GM12878 (cell line): ENCODE data around the gene CAVIN1. TPM values are rescaled to one million over a fixed set of nuclear protein-coding genes. Genes with fewer than 3 reads are reported as not detected.
A peak's percentile ranks its signal among the peaks of the same experiment; 100 is the strongest.

ENCODE experiments used
- ATAC-seq: fragments of 200-7000 bp; cut with Tn5 transposase; 3 replicates; pipeline ENCODE4 v1.9.1; 2020; ENCODE audit warnings: mild to moderate bottlenecking, moderate library complexity
- BruUV-seq: library from RNA; stranded (reverse); fragments of 400-500 nt; replicated peaks from 2 replicates; lab custom pipeline; 2021; lab: Mats Ljungman, UMichigan
- CTCF ChIA-PET: fragments of 300-600 bp; sonication (Branson Sonifier 250); formaldehyde crosslinking; extraction: SDS; loops from one replicate; lab custom pipeline; 2021; ENCODE audit warnings: inconsistent platforms; lab: Yijun Ruan, JAX
- POLR2A ChIA-PET: fragments of 350-600 bp; formaldehyde crosslinking; extraction: SDS; loops from one replicate; lab custom pipeline; 2021; ENCODE audit warnings: inconsistent platforms; lab: Charles Lee
- RAD21 ChIA-PET: fragments of 300-600 bp; sonication (Branson Sonifier 250); formaldehyde crosslinking; loops from one replicate; lab custom pipeline; 2023; ENCODE audit warnings: antibody characterized with exemption; ENCODE audit not compliant: unreplicated experiment; lab: Charles Lee
- SMC1A ChIA-PET: fragments of 300-600 bp; sonication (Branson Sonifier 250); formaldehyde crosslinking; loops from one replicate; lab custom pipeline; 2023; ENCODE audit not compliant: unreplicated experiment, uncharacterized antibody; lab: Charles Lee
- DNase-seq: peaks from one replicate; pipeline ENCODE4 v3.0.0-alpha.2; 2011; ENCODE audit warnings: low read depth, low spot score
- FAIRE-seq: peaks from 3 replicates; lab custom pipeline; 2011; peaks lifted over from hg19 to GRCh38; lab: Jason Lieb, UNC
- H2AFZ ChIP-seq: 2 replicates; pipeline ENCODE4 v1.6.0; 2011; ENCODE audit warnings: low read depth, low read length, control low read depth; ENCODE audit not compliant: control insufficient read depth
- H3K27ac ChIP-seq: 2 replicates; pipeline ENCODE4 v1.5.1; 2011; ENCODE audit warnings: control low read depth; ENCODE audit not compliant: control insufficient read depth, insufficient read depth
- H3K27me3 ChIP-seq, 2 experiments: replicated peaks in 1 of 2; 2 replicates each; pipeline versions ENCODE4 v1.6.0 to v1.6.1; 2011; ENCODE audit warnings: low read length in 1 of 2; ENCODE audit not compliant: control insufficient read depth in 2 of 2, insufficient read depth in 2 of 2
- H3K36me3 ChIP-seq, 2 experiments: 2 replicates each; pipeline ENCODE4 v1.5.1; 2011; ENCODE audit warnings: low read length in 1 of 2; ENCODE audit not compliant: control insufficient read depth in 2 of 2, insufficient read depth in 2 of 2
- H3K4me1 ChIP-seq: 2 replicates; pipeline ENCODE4 v1.6.1; 2011; ENCODE audit warnings: mild to moderate bottlenecking, low read length, moderate library complexity, mixed read lengths; ENCODE audit not compliant: control insufficient read depth, insufficient read depth
- H3K4me2 ChIP-seq: 2 replicates; pipeline ENCODE4 v1.6.0; 2011; ENCODE audit warnings: control low read depth; ENCODE audit not compliant: control insufficient read depth, insufficient read depth
- H3K4me3 ChIP-seq: fragments of 200-600 bp; sonication (generic); 2 replicates; pipeline ENCODE4 v1.5.1; 2016
- H3K79me2 ChIP-seq: 2 replicates; pipeline ENCODE4 v1.6.0; 2011; ENCODE audit warnings: low read length; ENCODE audit not compliant: control insufficient read depth, insufficient read depth
- H3K9ac ChIP-seq: 2 replicates; pipeline ENCODE4 v1.8.0; 2011; ENCODE audit warnings: low read length, control low read depth, mixed read lengths; ENCODE audit not compliant: control insufficient read depth, insufficient read depth
- H3K9me3 ChIP-seq: replicated peaks from 3 replicates; pipeline ENCODE4 v1.5.1; 2011; ENCODE audit warnings: mild to moderate bottlenecking, low read length; ENCODE audit not compliant: control insufficient read depth, insufficient read depth
- H4K20me1 ChIP-seq: 2 replicates; pipeline ENCODE4 v1.6.0; 2011; ENCODE audit not compliant: control insufficient read depth, insufficient read depth
- BACH1 ChIP-seq: fragments of 450-650 bp; IDR thresholded peaks from 2 replicates; pipeline ENCODE4 v1.6.1; 2017; ENCODE audit warnings: mild to moderate bottlenecking, borderline replicate concordance
- BCLAF1 ChIP-seq: fragments of 450-650 bp; IDR thresholded peaks from 2 replicates; pipeline ENCODE4 v1.6.1; 2017; ENCODE audit warnings: antibody characterized with exemption, mild to moderate bottlenecking, moderate library complexity
- ELK1 ChIP-seq: IDR thresholded peaks from 2 replicates; pipeline ENCODE4 v1.6.1; 2012; ENCODE audit warnings: low read depth, low read length, improper control_type of control experiment
- FOXM1 ChIP-seq: IDR thresholded peaks from 2 replicates; pipeline ENCODE4 v1.6.1; 2012; ENCODE audit warnings: low read depth, mild to moderate bottlenecking, inconsistent platforms, low read length, moderate library complexity
- HDAC2 ChIP-seq: fragments of 200-600 bp; sonication (generic); IDR thresholded peaks from 2 replicates; pipeline ENCODE4 v1.6.1; 2017
- IKZF2 ChIP-seq, 2 experiments: fragments of 450-650 bp; IDR thresholded peaks; 2 replicates each; pipeline ENCODE4 v1.6.1; 2017; ENCODE audit warnings: mild to moderate bottlenecking in 2 of 2, moderate library complexity in 2 of 2
- JUNB ChIP-seq: IDR thresholded peaks from 2 replicates; pipeline ENCODE4 v1.6.1; 2016; ENCODE audit warnings: antibody characterized with exemption, mild to moderate bottlenecking
- MAX ChIP-seq: IDR thresholded peaks from 2 replicates; pipeline ENCODE4 v1.6.1; 2012; ENCODE audit warnings: low read depth, low read length, improper control_type of control experiment
- MEF2B ChIP-seq: fragments of 450-650 bp; IDR thresholded peaks from 2 replicates; pipeline ENCODE4 v1.6.1; 2018; ENCODE audit warnings: mild to moderate bottlenecking, moderate library complexity; ENCODE audit not compliant: partially characterized antibody, poor library complexity, severe bottlenecking
- NFIC ChIP-seq: IDR thresholded peaks from 2 replicates; pipeline ENCODE4 v1.6.1; 2012; ENCODE audit warnings: low read depth, mild to moderate bottlenecking, inconsistent platforms, low read length, moderate library complexity
- RBBP5 ChIP-seq: fragments of 200-600 bp; sonication (generic); conservative IDR thresholded peaks from 2 replicates; pipeline ENCODE4 v1.6.1; 2016
- SREBF1 ChIP-seq: IDR thresholded peaks from 2 replicates; pipeline ENCODE4 v1.6.1; 2012; ENCODE audit warnings: mild to moderate bottlenecking, low read length
- STAT3 ChIP-seq: IDR thresholded peaks from 2 replicates; pipeline ENCODE4 v1.6.1; 2011; ENCODE audit warnings: low read depth, low read length, improper control_type of control experiment
- TCF3 ChIP-seq: IDR thresholded peaks from 2 replicates; pipeline ENCODE4 v1.6.1; 2012; ENCODE audit warnings: low read depth, mild to moderate bottlenecking, low read length, borderline replicate concordance; ENCODE audit not compliant: insufficient read depth
- ZNF207 ChIP-seq: fragments of 450-650 bp; IDR thresholded peaks from 2 replicates; pipeline ENCODE4 v1.6.1; 2014; ENCODE audit warnings: antibody characterized with exemption, mild to moderate bottlenecking, borderline replicate concordance
- ZNF384 ChIP-seq: IDR thresholded peaks from 2 replicates; pipeline ENCODE4 v1.6.1; 2012; ENCODE audit warnings: low read depth, mild to moderate bottlenecking, low read length, improper control_type of control experiment, borderline replicate concordance
- WGBS: methylation state at CpG from one replicate; pipeline ENCODE4 v1.1.6; 2016; ENCODE audit warnings: low lambda C conversion rate; ENCODE audit not compliant: insufficient replicate concordance, insufficient coverage; ENCODE audit errors: missing lambda C conversion rate; 5-methylcytosine and 5-hydroxymethylcytosine counted together
- in situ Hi-C: fragments of 300-500 bp; cut with MboI; formaldehyde crosslinking; loops from 9 replicates; pipeline ENCODE4 v1.14.3; 2018; ENCODE audit warnings: mixed read lengths
- intact Hi-C: fragments of 100-400 bp; cut with micrococcal nuclease; formaldehyde crosslinking; loops from one replicate; pipeline ENCODE4 v1.14.2; 2022; ENCODE audit not compliant: unreplicated experiment
- polyA plus RNA-seq, 11 experiments: library from polyadenylated mRNA; depleted of rRNA in 4 of 11; unstranded in 6 of 11; stranded (reverse) in 5 of 11; fragments of >200 nt; fragmentation: Nextera tagmentation in 4 of 11; fragmentation: Illumina TruSeq in 1 of 11; extraction: Ambion mirVana in 4 of 11; extraction: Trizol in 1 of 11; gene quantifications; 1 replicate in 1 of 11; 2 replicates in 10 of 11; pipeline versions ENCODE4 v1.2.1 to v1.2.3, GENCODE V29; 2011 to 2016; ENCODE audit warnings: inconsistent platforms in 2 of 11, missing spikeins in 2 of 11, low read depth in 1 of 11
- total RNA-seq, 4 experiments: library from RNA; depleted of rRNA in 3 of 4; stranded (reverse); fragments of >200 nt in 3 of 4; fragmentation: Illumina TruSeq in 1 of 4; extraction: Trizol in 1 of 4; gene quantifications; 2 replicates each; pipeline versions ENCODE4 v1.2.1 to v1.2.3, GENCODE V29; 2013 to 2021

CAVIN1 gene
- total and polyA plus RNA-seq, 10 of the 15 experiments (the other 5 are each of a cell fraction or from before 2014, with no cell fraction given) = 0.03 to 1.1 (median 0.37) TPM

- TF ChIP-seq HDAC2 (no peak), MEF2B (no peak), FOXM1 (no peak), TCF3 (no peak), ZNF207 (no peak)
Observed at GRCh38 chr17:42358434-42358833, 64.6 kb downstream of the CAVIN1 start (continued).

GRCh38 chr17:42354956-42355843 lies 67.9 kb downstream of the CAVIN1 start:
- Histone ChIP-seq H3K36me3 (no peaks in the 10 kb centered on the region), H3K27me3 (no peaks in the 10 kb centered on the region), H3K9me3 (no peaks in the 10 kb centered on the region), H3K79me2 (peaks cover 71% of the 10 kb centered on the region), H3K4me2 (peak overlapping the region; percentile 64), H3K4me3 (no peak overlapping the region; the same call in 1 of the 2 replicates), H2AFZ (no peak overlapping the region), H3K4me1 (peaks cover 23% of the 10 kb centered on the region), H3K27ac (peak overlapping the region; percentile 65), H4K20me1 (no peaks in the 10 kb centered on the region), H3K9ac (peak overlapping the region; percentile 18; the same call in 1 of the 2 replicates)
- ChIA-PET POLR2A (interaction anchor here (1.0 to 1.4 kb wide), 4 partner anchors 10 to 37 kb away, joined by 3 to 5 read pairs (median 3); no protein-coding TSS in a partner anchor), CTCF (interaction anchor here (0.6 to 1.5 kb wide), 5 partner anchors 13 to 85 kb away, joined by 3 to 4 read pairs (median 3); no protein-coding TSS in a partner anchor), SMC1A (interaction anchor here (1.1 kb wide), 1 partner anchor 34 kb away, joined by 3 read pairs; the partner anchor contains the start of gene STAT3), RAD21 (interaction anchor here (0.8 to 1.9 kb wide), 3 partner anchors 31 to 48 kb away, joined by 3 to 7 read pairs (median 3); partner anchors contain the start of gene STAT3)
- DNase-seq (no peak), FAIRE-seq (peak; percentile 90), ATAC-seq (peak; percentile 71)
- TSS peak; percentile 27 for BruUV-seq
- in situ Hi-C loops = no loop called here
- 15% methylated on average over 3 of the region's 3 CpGs for WGBS
- intact Hi-C loops = no loop called here
- TF ChIP-seq BCLAF1 (no peak), RBBP5 (no peak), ELK1 (no peak), BACH1 (no peak), NFIC (0 out of 2 replicates have a peak, but pooled peaks have one; percentile 16), MAX (no peak), ZNF207 (no peak), MEF2B (peak; percentile 77), ZNF384 (no peak), IKZF2 (IDR thresholded peaks at IDR 0.05) (0 out of 4 replicates have a peak, but pooled peaks of 1 of the 2 experiments have one; percentile 16), SREBF1 (no peak), JUNB (peak; percentile 33), STAT3 (0 out of 2 replicates have a peak, but pooled peaks have one; percentile 25)
